ELR (cell line): ENCODE results near the gene DDX19B.
"Not testable (repeated sequence)": the region's sequence is repeated elsewhere in the genome, so short reads cannot be mapped to it uniquely, and the experiment has no call there.

Source experiments
- DNase-seq: peaks from one replicate; pipeline ENCODE4 v3.0.0-alpha.2; 2015; ENCODE audit warnings: low read depth

DDX19B gene

GRCh38 chr16:70287304-70287971 is 11.5 kb upstream of the DDX19B start:
- DNase-seq, result not testable (repeated sequence)

GRCh38 chr16:70289229-70290094 is 9.5 kb upstream of the DDX19B start, which contains the start of gene AARS1:
AARS1 (minus strand) TSS chr16:70289506; CDS start chr16:70282763, 6,743 bp downstream.
- peak; percentile 100 for DNase-seq

- peak; percentile 56 for DNase-seq
Observed at GRCh38 chr16:70290949-70291519, 8.0 kb upstream of the DDX19B start.

GRCh38 chr16:70292148-70292547 is 6.8 kb upstream of the DDX19B start:
- not testable (repeated sequence) for DNase-seq

GRCh38 chr16:70294385-70295025 is 4.5 kb upstream of the DDX19B start:
- no peak for DNase-seq

GRCh38 chr16:70295634-70296033 is 3.4 kb upstream of the DDX19B start:
- DNase-seq, result no peak

GRCh38 chr16:70301121-70301520 is 2.1 kb downstream of the DDX19B start:
- DNase-seq, result no peak

GRCh38 chr16:70302745-70303144 is 3.8 kb downstream of the DDX19B start:
- peak; percentile 29 for DNase-seq

GRCh38 chr16:70304892-70305448 is 6.0 kb downstream of the DDX19B start:
- DNase-seq, result no peak

GRCh38 chr16:70306880-70307279 is 7.9 kb downstream of the DDX19B start:
- DNase-seq, result no peak

- DNase-seq, result not testable (repeated sequence)
Observed at GRCh38 chr16:70307726-70308125, 8.7 kb downstream of the DDX19B start.

GRCh38 chr16:70320121-70320520 is 21.1 kb downstream of the DDX19B start:
- DNase-seq, result no peak

- DNase-seq, result no peak
Observed at GRCh38 chr16:70324998-70325747, 26.2 kb downstream of the DDX19B start.

- DNase-seq, result no peak
Observed at GRCh38 chr16:70331091-70331490, 32.1 kb downstream of the DDX19B start.

- peak; percentile 27 for DNase-seq
Observed at GRCh38 chr16:70331588-70332358, 32.8 kb downstream of the DDX19B start.

- not testable (repeated sequence) for DNase-seq
Observed at GRCh38 chr16:70332728-70333127, 33.7 kb downstream of the DDX19B start.

GRCh38 chr16:70337814-70338213 is 38.8 kb downstream of the DDX19B start:
- no peak for DNase-seq

GRCh38 chr16:70341600-70341999 is 42.6 kb downstream of the DDX19B start:
- no peak for DNase-seq

GRCh38 chr16:70342016-70342415 is 43.0 kb downstream of the DDX19B start:
- DNase-seq, result no peak

GRCh38 chr16:70345840-70346239 is 46.9 kb downstream of the DDX19B start:
- DNase-seq, result no peak
